ENCODE results near the gene CNGA1.

DNA sequence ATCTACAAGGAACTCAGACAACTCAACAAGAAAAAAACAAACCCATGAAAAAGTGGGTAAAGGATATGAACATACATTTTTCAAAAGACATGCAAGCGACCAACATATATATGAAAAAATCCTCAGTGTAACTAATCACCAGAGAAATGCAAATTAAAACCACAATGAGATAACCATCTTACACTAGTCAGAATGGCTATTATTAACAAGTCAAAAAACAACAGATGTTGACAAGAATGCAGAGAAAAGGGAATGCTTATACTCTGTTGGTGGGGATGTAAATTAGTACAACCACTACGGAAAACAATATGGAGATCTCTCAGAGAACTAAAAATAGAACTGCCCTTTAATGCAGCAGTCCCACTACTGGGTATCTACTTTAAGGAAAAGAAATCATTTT lies 12.2 kb upstream of the CNGA1 start:
- TF ChIP-seq SPI1 (IDR thresholded peaks at IDR 0.05; ENCODE audit: low read depth, low read length) (no peak), TAF1 (IDR thresholded peaks at IDR 0.05; ENCODE audit: low read depth, low read length) (no peak)
